HG03442 (cell line): ENCODE data around the gene USP43.
"Not testable (repeated sequence)": the region's sequence is repeated elsewhere in the genome, so short reads cannot be mapped to it uniquely, and the experiment has no call there.

Experiments used
- ATAC-seq: cut with Tn5 transposase; IDR thresholded peaks from one replicate; pipeline ENCODE4 v1.9.1; 2021; ENCODE audit warnings: mild to moderate bottlenecking, moderate library complexity; ENCODE audit not compliant: unreplicated experiment

Gene USP43, protein sequence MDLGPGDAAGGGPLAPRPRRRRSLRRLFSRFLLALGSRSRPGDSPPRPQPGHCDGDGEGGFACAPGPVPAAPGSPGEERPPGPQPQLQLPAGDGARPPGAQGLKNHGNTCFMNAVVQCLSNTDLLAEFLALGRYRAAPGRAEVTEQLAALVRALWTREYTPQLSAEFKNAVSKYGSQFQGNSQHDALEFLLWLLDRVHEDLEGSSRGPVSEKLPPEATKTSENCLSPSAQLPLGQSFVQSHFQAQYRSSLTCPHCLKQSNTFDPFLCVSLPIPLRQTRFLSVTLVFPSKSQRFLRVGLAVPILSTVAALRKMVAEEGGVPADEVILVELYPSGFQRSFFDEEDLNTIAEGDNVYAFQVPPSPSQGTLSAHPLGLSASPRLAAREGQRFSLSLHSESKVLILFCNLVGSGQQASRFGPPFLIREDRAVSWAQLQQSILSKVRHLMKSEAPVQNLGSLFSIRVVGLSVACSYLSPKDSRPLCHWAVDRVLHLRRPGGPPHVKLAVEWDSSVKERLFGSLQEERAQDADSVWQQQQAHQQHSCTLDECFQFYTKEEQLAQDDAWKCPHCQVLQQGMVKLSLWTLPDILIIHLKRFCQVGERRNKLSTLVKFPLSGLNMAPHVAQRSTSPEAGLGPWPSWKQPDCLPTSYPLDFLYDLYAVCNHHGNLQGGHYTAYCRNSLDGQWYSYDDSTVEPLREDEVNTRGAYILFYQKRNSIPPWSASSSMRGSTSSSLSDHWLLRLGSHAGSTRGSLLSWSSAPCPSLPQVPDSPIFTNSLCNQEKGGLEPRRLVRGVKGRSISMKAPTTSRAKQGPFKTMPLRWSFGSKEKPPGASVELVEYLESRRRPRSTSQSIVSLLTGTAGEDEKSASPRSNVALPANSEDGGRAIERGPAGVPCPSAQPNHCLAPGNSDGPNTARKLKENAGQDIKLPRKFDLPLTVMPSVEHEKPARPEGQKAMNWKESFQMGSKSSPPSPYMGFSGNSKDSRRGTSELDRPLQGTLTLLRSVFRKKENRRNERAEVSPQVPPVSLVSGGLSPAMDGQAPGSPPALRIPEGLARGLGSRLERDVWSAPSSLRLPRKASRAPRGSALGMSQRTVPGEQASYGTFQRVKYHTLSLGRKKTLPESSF

GRCh38 chr17:9644910-9645751 is at the start of gene USP43:
USP43 (plus strand) TSS chr17:9645517; CDS start chr17:9645633, 116 bp downstream.
- ATAC-seq = no peak

- not testable (repeated sequence) for ATAC-seq
Measured at GRCh38 chr17:9597638-9598037, 47.7 kb upstream of the USP43 start.

DNA sequence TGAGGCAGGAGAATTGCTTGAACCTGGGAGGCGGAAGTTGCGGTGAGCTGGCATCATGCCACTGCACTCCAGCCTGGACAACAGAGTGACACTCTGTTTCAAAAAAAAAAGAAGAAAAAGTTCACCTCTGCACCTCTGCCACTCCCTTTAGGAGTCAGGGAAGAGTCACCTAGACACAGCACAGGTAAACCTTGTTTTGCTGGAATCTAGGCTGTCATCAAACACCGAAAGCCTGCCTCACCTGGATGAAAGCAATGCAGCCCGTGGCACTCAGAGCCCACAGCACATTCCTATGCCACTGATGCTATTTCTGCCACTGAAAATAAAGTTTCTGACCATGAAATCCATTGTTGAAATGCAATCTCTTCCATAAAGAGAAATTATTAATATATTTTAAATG is 46.7 kb upstream of the USP43 start:
- ATAC-seq = no peak

- ATAC-seq = not testable (repeated sequence)
Measured at GRCh38 chr17:9604583-9604982, 40.7 kb upstream of the USP43 start.

- no peak for ATAC-seq
Measured at GRCh38 chr17:9606453-9606852, 38.9 kb upstream of the USP43 start.

DNA sequence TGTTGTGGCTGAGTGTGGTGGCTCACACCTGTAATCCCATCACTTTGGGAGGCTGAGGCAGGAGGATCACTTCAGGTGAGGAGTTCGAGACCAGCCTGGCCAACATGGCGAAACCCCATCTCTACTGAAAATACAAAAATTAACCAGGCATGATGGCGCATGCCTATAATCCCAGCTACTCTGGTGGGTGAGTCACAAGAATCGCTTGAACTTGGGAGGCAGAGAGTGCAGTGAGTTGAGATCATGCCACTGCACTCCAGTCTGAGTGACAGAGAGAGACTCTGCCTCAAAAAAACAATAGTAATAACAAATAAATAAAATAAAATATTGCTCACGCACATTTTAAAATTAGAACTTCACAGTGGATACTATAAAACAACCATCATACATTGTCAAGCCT is 38.3 kb upstream of the USP43 start:
- ATAC-seq = not testable (repeated sequence)

- ATAC-seq = no peak
Measured at GRCh38 chr17:9611557-9611956, 33.8 kb upstream of the USP43 start.

- no peak for ATAC-seq
Measured at GRCh38 chr17:9612006-9612405, 33.3 kb upstream of the USP43 start.

GRCh38 chr17:9615486-9615885 is 29.8 kb upstream of the USP43 start:
- ATAC-seq = no peak

GRCh38 chr17:9622961-9623360 is 22.4 kb upstream of the USP43 start:
- ATAC-seq = no peak

GRCh38 chr17:9628509-9628908 is 16.8 kb upstream of the USP43 start:
- ATAC-seq = no peak

DNA sequence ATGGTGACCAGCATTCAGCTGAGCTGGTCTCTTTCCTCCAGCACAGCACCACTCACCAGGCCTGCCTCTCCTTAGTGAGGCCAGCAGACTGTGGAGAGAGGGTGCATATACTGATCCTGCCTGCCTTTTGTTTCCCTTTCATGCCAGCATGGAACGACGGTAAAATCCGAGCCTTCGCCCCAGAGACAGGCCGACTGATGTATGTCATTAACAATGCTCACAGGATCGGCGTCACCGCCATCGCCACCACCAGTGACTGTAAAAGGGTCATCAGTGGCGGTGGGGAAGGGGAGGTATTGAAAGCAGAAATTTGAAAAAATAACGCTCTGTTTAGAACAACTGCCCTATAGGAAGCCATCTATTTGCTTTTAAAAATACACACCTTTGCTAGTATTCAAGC is 12.6 kb upstream of the USP43 start:
- ATAC-seq = no peak

- no peak for ATAC-seq
Measured at GRCh38 chr17:9635340-9635739, 10.0 kb upstream of the USP43 start.

GRCh38 chr17:9636501-9636900 is 8.8 kb upstream of the USP43 start:
- ATAC-seq = no peak

- not testable (repeated sequence) for ATAC-seq
Measured at GRCh38 chr17:9640388-9640787, 4.9 kb upstream of the USP43 start.

DNA sequence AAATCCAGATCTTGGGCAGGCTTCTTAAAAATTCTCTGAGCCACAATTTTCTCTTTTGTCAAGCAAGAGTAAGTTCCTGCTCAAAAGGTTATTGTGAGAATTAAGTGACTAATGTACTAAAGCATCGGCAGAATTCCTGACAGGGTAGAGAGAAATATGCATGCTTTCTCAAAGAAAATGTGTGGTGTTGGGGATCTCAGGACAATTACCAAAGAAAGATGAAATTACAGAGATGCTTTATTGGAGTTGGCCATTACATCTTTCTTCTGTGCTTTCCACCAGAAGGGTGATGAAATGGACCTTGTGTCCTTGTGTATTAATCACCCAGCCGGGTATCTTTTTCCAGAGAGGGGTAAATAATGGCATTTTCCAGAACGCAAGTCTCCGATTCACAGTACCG is 1.7 kb upstream of the USP43 start:
- ATAC-seq = no peak

- no peak for ATAC-seq
Measured at GRCh38 chr17:9645851-9646545, 681 bp downstream of the USP43 start.

GRCh38 chr17:9646546-9646885 is 1.2 kb downstream of the USP43 start:
- no peak for ATAC-seq

- no peak for ATAC-seq
Measured at GRCh38 chr17:9647014-9647413, 1.7 kb downstream of the USP43 start.

- ATAC-seq = no peak
Measured at GRCh38 chr17:9648521-9649110, 3.3 kb downstream of the USP43 start.
